GM21737 (cell line): Measurements from ENCODE around the gene TRRAP.
"Not testable (repeated sequence)": the region's sequence is repeated elsewhere in the genome, so short reads cannot be mapped to it uniquely, and the experiment has no call there.

Experiments
- ATAC-seq: cut with Tn5 transposase; IDR thresholded peaks from one replicate; pipeline ENCODE4 v1.9.1; 2021; ENCODE audit warnings: mild to moderate bottlenecking, moderate library complexity; ENCODE audit not compliant: unreplicated experiment

The TRRAP gene

DNA sequence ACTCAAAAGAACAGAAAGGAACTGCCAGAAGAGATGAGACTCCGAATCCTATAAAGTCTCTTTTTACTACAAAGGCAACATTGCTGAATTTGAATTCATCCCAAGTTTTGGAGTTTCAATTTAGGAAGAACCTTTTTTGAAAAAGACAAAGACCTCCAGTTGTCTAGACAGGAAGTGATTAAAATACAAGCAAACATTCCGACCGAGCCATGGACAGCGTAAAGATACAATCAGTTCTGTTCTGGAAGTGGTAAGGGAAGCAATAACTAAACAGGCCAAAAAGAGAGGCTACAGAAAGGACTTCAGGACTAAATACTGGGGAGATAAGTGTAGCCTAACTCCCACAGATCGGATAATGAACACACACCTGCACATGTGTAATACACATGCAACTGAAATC is 164.6 kb downstream of the TRRAP start:
- no peak for ATAC-seq

DNA sequence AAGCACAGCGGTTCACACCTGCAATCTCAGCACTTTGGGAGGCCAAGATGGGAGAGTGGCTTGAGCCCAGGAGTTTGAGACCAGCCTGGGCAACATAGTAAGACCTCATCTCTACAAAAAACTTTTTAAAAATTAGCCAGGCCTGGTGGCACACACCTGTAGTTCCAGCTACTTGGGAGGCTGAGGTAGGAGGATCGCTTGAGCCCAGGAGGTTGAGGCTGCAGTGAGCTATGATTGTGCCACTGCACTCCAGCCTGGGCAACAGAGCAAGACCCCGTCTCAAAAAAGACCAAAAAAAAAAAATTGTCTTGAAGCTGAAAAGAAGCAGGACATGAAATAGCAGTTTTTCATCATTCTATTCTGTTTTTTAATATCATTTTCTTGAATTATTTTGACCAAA is 166.5 kb downstream of the TRRAP start:
- ATAC-seq: not testable (repeated sequence)

DNA sequence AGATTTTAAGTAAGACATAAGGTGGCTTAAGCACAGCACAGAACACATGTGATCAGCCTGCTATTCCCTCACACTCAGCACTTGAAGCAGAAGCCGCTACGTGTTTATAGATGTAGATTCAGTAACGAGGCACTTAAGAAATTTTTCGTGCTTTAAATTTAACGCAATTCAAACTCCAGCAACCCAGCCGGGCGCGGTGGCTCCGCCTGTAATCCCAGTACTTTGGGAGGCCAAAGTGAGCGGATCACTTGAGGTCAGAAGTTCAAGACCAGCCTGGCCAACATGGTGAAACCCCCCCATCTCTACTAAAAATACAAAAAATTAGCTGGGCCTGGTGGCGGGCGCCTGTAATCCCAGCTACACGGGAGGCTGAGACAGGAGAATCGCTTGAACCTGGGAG is 167.9 kb downstream of the TRRAP start:
- ATAC-seq: not testable (repeated sequence)

DNA sequence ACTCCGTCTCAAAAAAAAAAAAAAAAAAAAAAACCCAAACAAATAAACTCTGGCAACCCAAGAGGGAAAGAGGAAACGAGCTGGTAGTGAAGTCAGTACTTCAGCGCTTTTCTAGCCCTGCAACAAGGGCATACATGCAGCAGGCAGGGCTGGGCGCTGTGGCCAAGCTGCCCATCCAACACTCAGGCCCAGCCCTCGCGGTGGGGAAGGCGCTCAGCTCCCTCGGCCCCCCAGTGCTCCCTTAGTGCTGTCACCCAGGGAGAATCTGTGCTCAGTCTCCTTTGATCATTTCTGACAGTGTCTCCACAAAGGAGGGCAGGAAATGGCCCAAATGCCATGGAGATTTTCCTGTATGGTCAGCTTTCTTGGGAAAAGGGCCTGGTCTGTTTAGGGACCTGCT is 168.4 kb downstream of the TRRAP start:
- ATAC-seq: no peak

DNA sequence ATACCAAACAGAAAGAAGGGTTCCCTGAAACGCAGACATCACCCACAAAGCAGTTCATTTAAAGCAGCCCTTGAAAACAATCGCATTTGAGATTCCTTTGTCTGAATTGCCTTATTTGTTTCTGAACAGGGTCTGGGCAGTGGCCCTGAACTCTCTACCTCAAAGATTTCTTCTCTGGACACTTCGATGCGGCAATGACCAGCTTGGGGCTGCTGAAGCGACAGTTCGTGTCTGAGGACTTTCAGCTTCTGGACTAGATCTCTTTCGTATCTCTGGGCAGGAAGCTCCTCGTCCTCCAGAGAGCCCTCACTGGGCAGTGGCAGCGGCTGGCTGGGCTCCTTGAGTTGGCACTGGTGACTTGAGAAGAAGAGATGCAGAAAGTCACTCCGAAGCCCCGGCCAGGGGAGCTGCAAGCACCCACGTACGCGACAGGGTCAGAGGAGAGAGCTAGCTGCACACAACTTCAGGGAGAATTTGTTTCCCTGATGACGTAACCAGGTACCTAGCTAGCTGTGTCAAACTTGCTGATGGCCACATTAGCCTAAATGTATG is 169.3 kb downstream of the TRRAP start:
- no peak for ATAC-seq

DNA sequence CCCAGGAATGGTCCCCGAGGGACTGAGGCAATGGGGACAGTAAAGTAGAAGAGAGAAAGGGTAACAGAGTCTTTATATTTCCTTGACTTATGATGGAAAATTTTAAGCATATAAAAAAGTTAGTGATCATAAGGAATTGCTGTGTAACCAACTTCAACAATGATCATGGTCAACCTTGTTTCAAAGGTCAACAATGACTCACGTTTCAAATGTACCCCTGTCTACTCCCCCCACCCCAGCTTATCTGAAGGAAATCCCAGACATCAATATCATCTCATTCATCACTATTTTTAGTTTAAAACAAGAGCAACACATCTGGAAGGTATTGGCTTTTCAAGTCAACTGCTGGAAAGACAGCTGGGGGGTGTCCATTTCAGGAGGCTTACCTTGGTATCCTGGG is 172.6 kb downstream of the TRRAP start:
- ATAC-seq: no peak

DNA sequence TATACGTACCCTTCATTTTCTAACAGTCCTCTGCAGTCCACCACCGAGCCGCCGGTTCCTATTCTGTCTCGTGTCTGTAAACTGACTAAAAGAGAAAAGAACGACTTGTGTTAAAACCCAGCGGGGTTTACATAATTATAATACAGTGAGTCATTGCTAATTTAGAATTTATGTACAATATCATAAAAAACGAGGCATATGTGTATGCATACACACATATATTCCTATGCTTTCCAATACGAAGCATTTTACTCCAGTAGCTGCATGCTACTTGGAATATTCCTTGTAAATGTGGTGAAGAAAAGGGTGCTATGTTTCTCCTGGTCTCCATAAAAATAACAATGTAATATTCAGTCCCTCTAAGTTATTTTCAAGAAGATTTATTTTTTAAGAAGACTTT is 176.4 kb downstream of the TRRAP start:
- no peak for ATAC-seq

DNA sequence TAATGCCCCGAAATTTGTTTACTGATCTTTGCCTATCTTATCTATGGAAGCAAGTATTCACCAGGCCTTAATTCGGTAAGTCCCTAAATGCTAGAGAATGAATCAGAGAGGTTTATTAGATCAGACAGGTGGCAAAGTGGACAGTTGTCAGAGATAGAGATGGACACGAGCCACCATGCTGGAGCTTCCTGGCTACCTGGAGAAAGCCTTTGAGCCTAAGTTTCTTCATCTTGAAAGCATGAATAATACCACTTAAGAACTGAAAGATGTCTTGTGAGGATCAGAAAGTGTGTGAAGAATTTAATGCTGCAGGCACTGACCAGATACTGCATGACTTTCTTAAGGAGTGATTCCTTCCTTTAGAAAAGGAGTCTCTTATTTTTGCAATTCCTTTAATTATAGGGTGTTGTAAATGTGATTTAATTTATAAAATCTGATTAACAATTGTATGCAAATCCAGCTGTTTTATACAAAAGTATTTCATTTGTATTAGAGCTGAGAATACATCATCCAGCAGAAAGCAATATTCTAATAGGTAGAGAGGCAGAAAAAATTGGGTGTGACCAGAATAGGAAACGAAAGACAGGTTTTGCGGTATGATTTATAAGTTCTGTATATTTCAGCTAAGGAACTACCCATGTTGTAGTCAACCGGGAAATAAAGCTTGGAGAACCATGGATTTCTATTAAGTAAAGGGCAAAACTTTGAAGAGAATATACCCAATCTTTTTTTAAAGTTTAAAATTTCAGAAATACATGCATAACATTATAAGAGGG is 182.9 kb downstream of the TRRAP start:
- no peak for ATAC-seq
